ENCODE measurements around the gene PHACTR1.

Gene PHACTR1

GRCh38 chr6:12842114-12842513, 125.5 kb downstream of the PHACTR1 start:
- POLR2A ChIA-PET: no interaction called here
- TF ChIP-seq BHLHE40 (IDR thresholded peaks at IDR 0.05; ENCODE audit: borderline replicate concordance) (no peak), CTBP1 (IDR thresholded peaks at IDR 0.05; ENCODE audit: borderline replicate concordance) (no peak), SUZ12 (IDR thresholded peaks at IDR 0.05) (no peak), PKNOX1 (IDR thresholded peaks at IDR 0.05) (no peak), LEF1 (IDR thresholded peaks at IDR 0.05; ENCODE audit: borderline replicate concordance) (no peak), SP1 (IDR thresholded peaks at IDR 0.05) (no peak), L3MBTL2 (conservative IDR thresholded peaks at IDR 0.05) (no peak), FOXM1 (IDR thresholded peaks at IDR 0.05; ENCODE audit: borderline replicate concordance) (no peak), FOXA1 (IDR thresholded peaks at IDR 0.05) (no peak), ARNT (IDR thresholded peaks at IDR 0.05) (no peak), TARDBP (IDR thresholded peaks at IDR 0.05) (no peak), NFRKB (IDR thresholded peaks at IDR 0.05) (no peak), FOXK2 (IDR thresholded peaks at IDR 0.05) (no peak), ELF4 (IDR thresholded peaks at IDR 0.05) (no peak), HDGF (IDR thresholded peaks at IDR 0.05; ENCODE audit: borderline replicate concordance) (no peak), ZNF384 (IDR thresholded peaks at IDR 0.05) (no peak)
- CTCF ChIA-PET: no interaction called here
- no peak for DNase-seq (ENCODE audit: extremely low spot score)

GRCh38 chr6:12842658-12843057, 126.1 kb downstream of the PHACTR1 start:
- CTCF ChIA-PET: interaction anchor here (1.1 kb wide), 1 partner anchor 30 kb away, joined by 3 read pairs; no protein-coding TSS in a partner anchor

GRCh38 chr6:12844284-12845223, 128.0 kb downstream of the PHACTR1 start:
- peak; percentile 50 for DNase-seq (ENCODE audit: extremely low spot score)
- CTCF ChIA-PET: no interaction called here
- TF ChIP-seq CTBP1 (IDR thresholded peaks at IDR 0.05; ENCODE audit: borderline replicate concordance): no peak
- no peak for TF ChIP-seq FOXM1 (IDR thresholded peaks at IDR 0.05; ENCODE audit: borderline replicate concordance)
- no peak for TF ChIP-seq BHLHE40 (IDR thresholded peaks at IDR 0.05; ENCODE audit: borderline replicate concordance)
- TF ChIP-seq FOXK2 (IDR thresholded peaks at IDR 0.05): no peak
- TF ChIP-seq FOXA1 (IDR thresholded peaks at IDR 0.05): no peak
- no peak for TF ChIP-seq LEF1 (IDR thresholded peaks at IDR 0.05; ENCODE audit: borderline replicate concordance)
- POLR2A ChIA-PET: no interaction called here

More at GRCh38 chr6:12842658-12843057, 126.1 kb downstream of the PHACTR1 start:
- POLR2A ChIA-PET: no interaction called here
- no peak for TF ChIP-seq SUZ12 (IDR thresholded peaks at IDR 0.05)
- TF ChIP-seq BHLHE40 (IDR thresholded peaks at IDR 0.05; ENCODE audit: borderline replicate concordance): no peak
- no peak for TF ChIP-seq HDGF (IDR thresholded peaks at IDR 0.05; ENCODE audit: borderline replicate concordance)
- TF ChIP-seq PKNOX1 (IDR thresholded peaks at IDR 0.05): no peak
- TF ChIP-seq ZNF384 (IDR thresholded peaks at IDR 0.05): no peak
- TF ChIP-seq NFRKB (IDR thresholded peaks at IDR 0.05): no peak
- no peak for TF ChIP-seq ELF4 (IDR thresholded peaks at IDR 0.05)
- no peak for TF ChIP-seq FOXM1 (IDR thresholded peaks at IDR 0.05; ENCODE audit: borderline replicate concordance)
- TF ChIP-seq FOXA1 (IDR thresholded peaks at IDR 0.05): no peak
- TF ChIP-seq L3MBTL2 (conservative IDR thresholded peaks at IDR 0.05): no peak
- no peak for TF ChIP-seq ARNT (IDR thresholded peaks at IDR 0.05)
- no peak for TF ChIP-seq CTBP1 (IDR thresholded peaks at IDR 0.05; ENCODE audit: borderline replicate concordance)
- no peak for TF ChIP-seq SP1 (IDR thresholded peaks at IDR 0.05)
- no peak for TF ChIP-seq LEF1 (IDR thresholded peaks at IDR 0.05; ENCODE audit: borderline replicate concordance)
- TF ChIP-seq TARDBP (IDR thresholded peaks at IDR 0.05): no peak
- no peak for TF ChIP-seq FOXK2 (IDR thresholded peaks at IDR 0.05)
- DNase-seq (ENCODE audit: extremely low spot score): no peak

- POLR2A ChIA-PET: no interaction called here
- CTCF ChIA-PET: no interaction called here
- TF ChIP-seq LEF1 (IDR thresholded peaks at IDR 0.05; ENCODE audit: borderline replicate concordance): no peak
- no peak for TF ChIP-seq FOXM1 (IDR thresholded peaks at IDR 0.05; ENCODE audit: borderline replicate concordance)
- DNase-seq (ENCODE audit: extremely low spot score): no peak
Measured at GRCh38 chr6:12845224-12846004, 128.8 kb downstream of the PHACTR1 start.

GRCh38 chr6:12848964-12849808, 132.6 kb downstream of the PHACTR1 start:
- POLR2A ChIA-PET: no interaction called here
- DNase-seq (ENCODE audit: extremely low spot score): no peak
- no peak for TF ChIP-seq SP1 (IDR thresholded peaks at IDR 0.05)
- no peak for TF ChIP-seq ARNT (IDR thresholded peaks at IDR 0.05)
- no peak for TF ChIP-seq SUZ12 (IDR thresholded peaks at IDR 0.05)
- no peak for TF ChIP-seq FOXK2 (IDR thresholded peaks at IDR 0.05)
- no peak for TF ChIP-seq BHLHE40 (IDR thresholded peaks at IDR 0.05; ENCODE audit: borderline replicate concordance)
- TF ChIP-seq NFRKB (IDR thresholded peaks at IDR 0.05): no peak
- no peak for TF ChIP-seq FOXM1 (IDR thresholded peaks at IDR 0.05; ENCODE audit: borderline replicate concordance)
- TF ChIP-seq PKNOX1 (IDR thresholded peaks at IDR 0.05): no peak
- TF ChIP-seq HDGF (IDR thresholded peaks at IDR 0.05; ENCODE audit: borderline replicate concordance): no peak
- TF ChIP-seq ZNF384 (IDR thresholded peaks at IDR 0.05): no peak
- TF ChIP-seq L3MBTL2 (conservative IDR thresholded peaks at IDR 0.05): no peak
- CTCF ChIA-PET: no interaction called here
